ENCODE results near the gene EVA1A. TPM values are rescaled to one million over a fixed set of nuclear protein-coding genes. Genes with fewer than 3 reads are reported as not detected.
"Not testable (repeated sequence)": the region's sequence is repeated elsewhere in the genome, so short reads cannot be mapped to it uniquely, and the experiment has no call there.

EVA1A gene
- total RNA-seq, 1 donor from 2014 or later, result 9.7 TPM

DNA sequence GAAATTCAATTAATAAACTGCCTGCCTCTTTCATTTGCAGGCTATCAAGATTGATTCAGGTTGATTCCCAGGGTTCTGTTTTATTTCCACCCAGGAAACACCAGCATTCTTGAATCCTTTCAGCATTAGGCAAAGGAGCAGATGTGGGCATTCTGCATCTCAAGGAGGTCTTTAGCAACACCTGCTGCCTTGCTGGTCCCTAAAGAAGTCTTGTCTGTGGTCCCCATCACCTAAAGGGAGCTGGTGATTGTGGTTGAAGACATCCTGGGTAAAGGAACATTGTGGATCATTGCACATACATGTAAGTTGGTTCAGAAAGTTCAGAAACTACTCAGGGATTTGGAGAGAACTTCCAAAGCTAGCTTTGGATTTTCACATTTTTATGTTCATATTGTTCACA, 78.3 kb downstream of the EVA1A start:
- DNase-seq, result no peak

DNA sequence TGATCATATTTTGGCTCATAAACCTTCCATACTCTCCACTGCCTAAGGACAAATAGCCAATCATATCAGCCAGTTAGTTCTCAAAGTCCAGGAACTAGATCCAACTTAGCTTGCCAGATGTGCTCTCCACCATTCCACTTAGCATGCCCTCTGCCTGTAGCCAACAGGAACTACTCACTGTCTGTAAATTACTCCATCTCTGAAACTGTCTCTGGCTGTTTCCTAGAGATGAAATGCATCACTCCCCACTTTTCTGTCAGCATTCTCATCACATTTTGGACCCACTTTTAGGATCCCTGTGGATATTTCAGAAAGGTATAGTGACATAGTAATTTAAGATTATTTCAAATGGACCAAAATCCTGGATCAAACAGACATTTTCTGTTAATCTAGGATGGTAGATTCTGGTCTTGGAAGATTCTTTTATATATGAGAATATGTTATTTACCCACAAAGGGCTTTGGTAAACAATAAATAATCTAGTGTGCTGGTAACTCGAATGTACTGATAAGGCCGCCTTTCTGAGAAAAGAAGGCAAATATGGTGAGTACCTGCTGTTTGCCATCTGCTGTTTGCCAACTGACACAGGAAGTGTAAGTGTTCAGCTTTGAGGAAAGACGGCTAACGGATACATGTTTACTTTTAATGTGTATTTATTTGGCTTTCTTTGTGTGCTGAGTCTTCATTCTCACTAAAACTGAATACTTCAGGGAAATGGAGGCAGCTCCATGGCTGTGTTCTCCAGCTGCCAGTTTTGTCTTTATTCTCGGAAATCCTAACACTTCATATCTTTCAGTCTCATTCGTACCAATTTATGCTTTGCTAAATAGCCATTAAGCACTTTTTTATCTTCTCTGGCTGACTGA, 79.5 kb downstream of the EVA1A start:
- no peak for DNase-seq

DNA sequence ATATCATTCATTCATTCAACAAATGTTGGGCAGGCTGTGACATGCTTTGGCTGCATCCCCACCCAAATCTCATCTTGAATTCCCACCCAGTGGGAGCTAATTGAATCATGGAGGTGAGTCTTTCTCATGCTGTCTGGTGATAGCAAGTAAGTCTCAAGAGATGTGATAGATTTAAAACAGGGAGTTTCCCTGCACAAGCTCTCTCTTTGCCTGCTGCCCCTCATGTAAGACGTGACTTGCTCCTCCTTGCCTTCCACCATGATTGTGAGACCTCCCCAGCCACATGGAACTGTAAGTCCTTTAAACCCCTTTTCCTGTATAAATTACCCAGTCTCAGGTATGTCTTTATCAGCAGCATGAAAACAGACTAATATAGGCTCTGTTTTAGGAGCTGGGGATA, 83.0 kb downstream of the EVA1A start:
- not testable (repeated sequence) for DNase-seq

DNA sequence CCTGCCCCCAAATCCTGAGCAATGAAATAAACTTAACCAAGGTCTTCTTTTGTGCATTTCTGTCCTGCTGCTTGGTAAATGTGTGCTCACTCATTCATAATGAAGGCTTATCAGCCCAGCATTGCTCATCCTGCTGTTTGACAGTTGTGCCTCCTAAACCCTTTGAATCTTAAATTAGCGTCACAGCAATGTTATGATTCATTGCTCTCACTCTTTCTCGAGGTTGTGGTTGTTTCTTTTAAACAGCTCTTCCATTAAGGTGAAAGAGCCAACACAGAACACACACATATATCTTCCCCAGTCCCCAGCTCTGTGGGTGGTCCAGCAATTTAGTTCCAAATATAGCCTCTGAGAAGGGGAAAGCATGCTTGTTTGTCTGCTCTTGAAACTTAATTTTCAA, 84.0 kb downstream of the EVA1A start:
- peak; percentile 54 for DNase-seq

DNA sequence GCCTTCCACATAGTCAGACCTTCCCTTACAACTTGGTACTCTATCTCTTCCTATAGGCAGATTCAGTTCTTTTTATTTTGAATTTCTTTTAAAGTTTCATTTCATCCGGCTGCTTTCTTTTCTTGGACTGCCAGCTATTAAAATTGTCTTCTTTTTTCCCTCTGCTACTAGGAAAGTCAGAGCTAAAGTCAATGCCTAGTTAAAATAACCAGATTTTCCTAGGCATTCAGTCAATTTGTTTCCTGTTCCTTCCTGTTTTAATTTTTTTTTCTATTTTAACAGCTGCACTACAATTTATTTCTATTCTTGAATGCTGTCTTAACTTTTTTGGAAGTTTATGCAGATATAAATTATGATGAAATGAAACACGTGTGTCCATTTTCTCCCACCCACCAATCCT, 84.8 kb downstream of the EVA1A start:
- DNase-seq, result no peak

DNA sequence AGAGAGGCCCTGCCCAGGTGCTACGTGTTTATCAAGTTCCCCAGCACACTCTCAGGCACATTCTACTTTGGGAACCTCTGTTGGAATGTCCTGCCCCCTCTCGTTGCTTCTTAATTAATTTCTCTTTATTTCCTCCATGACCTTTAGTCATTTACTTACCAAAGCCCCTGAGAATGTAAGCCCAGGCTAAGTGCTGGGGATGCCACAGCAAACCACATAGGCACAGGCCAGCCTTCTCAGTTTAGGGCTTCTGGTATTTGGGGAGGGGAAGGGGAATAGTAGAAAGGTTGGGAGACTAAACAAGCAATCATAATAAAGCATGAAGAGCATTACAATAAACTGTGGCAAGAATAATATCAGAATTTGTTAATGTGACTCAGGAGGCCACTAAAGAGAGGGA, 85.7 kb downstream of the EVA1A start:
- no peak for DNase-seq

DNA sequence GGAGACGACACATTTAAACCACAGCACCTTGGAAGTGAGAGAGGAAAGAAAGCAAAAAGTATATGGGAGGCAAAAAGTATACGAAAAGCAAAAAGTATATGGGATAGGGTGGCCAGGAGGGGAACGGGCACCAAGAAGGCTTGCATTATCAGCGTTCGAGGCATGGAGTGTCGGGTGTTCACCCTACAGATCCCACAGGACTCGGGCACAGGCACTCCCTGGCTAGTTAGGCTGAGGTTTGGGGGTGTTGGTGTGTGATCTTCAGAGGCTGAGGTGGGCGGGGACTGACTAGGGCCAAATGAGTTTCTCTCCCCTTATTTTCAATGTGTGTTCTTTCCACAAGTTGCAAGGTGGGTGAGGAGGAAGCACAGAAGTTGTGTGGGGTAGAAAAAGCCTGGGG, 86.6 kb downstream of the EVA1A start:
- no peak for DNase-seq

DNA sequence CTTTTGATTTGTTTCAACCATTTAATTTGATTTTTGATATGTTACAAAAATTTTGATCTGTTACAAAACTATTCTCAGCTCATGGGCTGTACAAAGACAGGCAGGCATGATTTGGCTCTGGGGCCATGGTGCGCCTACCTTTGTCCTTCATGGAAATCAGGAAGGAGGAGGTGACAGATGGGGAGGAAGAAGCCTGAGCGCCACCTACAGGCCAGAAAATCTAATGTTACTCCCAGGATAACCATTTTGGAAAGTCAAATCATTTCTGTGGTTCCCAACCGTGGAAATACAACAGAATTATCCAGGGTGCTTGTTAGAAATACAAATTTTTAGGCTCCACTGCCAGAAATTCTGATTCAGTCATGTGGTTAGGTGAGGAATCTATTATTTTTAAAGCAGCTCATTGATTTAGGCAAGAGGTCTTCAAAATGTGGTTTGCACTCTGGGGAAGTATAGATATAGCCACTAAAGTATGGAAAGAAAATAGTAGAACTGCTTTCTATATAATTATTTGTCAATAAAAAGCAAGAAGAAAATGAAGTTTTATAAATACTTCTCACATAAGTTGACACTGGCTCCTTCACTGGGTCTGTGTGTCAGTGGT, 93.9 kb downstream of the EVA1A start:
- DNase-seq, result no peak

DNA sequence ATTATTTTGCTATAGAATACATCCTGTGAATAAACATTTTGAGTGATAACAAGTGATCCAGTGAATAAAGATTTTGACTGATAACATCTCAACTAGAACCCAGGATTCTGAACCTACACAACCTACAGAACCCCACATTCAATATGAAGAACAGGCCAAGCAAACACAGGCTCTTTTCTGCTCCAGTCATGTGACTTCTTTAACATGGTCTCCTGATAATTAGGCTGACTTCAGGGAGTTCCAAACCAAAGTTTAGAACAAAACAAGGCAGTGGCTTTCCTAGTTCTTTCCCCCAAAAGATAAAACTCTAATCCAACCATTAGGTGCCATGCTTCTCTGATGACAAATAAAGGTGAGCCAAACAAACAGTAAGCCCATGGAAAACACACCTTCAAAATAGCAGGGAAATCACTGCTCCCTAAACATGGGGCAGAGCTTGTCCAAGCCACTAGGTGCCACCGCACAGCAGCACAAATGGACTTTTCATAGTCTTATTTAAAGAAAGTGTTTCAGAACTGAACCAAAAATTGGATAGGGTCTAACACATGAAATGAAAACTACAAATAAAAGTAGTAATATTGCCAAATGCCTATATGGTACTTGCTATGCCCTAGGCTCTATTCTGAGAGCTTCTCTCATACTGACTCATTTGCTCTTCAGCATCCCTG, 95.3 kb downstream of the EVA1A start:
- DNase-seq, result peak; percentile 32

DNA sequence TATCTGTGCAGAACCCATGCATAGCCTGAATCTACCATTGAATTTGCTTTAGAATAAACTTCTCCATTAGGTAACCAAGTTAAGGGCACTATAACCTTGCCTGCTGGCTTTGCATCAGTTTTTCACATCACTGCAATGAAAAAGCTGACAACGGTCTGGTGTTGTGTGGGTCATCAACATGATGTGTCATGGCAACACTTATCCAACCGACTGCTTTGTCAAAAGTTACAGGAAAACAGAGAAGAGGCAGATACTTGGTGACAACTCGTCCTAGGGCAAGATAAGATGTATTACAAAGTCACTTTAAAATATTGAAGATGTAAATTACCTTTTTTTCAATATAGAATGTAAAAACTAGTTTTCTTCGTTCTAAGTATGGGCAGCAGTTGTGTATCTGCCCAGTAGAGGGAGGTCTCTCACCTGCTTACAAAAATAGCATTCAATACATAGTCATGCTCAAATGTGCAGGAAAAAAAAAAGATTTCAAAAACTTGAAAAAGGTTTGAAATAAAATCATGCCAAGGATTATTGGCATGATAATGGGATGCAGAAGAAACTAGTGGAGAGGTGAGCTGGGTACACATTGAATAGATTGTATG, 96.3 kb downstream of the EVA1A start:
- DNase-seq, result peak; percentile 55

DNA sequence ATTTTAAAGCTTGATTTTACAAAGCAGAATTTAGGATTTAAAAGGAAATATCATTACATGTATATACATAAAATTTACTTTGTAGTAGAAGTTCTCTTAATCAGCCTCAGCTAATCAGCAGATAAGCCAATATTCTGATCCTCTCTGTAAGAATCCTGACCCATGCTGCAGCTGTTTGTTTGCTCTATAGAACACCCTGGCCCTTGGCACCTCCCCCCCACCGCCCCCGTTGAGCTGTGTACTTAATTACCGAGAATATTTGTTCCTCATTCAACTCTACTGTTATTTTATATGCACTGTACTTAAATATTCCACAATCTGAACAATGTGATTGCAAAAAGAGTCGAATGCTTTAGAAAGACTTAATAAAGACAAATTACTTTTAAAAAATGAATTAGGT, 98.0 kb downstream of the EVA1A start:
- no peak for DNase-seq

DNA sequence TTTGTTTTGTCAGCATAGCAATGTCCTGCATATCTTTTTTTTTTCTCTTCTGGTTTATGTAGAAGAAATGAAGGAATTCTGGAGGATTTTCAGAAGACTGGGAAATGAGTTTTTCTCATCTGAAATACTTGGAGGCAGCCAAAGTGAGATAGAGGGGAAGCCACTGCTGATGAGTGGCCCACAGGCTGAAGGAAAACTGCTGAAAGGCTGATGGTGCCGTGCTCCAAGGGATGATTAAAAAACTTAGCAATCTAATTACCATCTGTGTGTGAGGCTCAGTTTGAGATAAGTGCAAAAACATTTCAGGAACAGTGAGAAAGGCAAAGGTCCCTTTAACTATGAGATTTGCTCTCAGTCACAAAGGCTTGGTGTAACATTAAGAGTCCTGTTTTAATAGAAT, 98.5 kb downstream of the EVA1A start:
- no peak for DNase-seq

DNA sequence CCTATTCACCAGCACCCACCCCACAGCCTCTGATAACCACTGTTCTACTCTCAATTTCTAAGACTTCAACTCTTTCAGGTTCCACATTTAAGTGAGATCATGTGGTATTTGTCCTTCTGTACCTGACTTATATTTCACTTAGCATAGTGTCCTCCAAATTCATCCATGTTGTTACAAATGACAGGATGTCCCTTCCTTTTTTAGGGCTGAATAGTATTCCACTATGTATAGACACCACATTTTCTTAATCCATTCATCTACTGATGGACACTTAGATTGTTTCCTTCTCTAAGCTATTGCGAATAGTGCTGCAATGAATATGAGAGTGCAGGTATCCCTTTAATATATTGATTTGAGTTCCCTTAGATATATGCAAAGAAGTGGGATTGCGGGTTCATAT, 100.1 kb downstream of the EVA1A start:
- no peak for DNase-seq

DNA sequence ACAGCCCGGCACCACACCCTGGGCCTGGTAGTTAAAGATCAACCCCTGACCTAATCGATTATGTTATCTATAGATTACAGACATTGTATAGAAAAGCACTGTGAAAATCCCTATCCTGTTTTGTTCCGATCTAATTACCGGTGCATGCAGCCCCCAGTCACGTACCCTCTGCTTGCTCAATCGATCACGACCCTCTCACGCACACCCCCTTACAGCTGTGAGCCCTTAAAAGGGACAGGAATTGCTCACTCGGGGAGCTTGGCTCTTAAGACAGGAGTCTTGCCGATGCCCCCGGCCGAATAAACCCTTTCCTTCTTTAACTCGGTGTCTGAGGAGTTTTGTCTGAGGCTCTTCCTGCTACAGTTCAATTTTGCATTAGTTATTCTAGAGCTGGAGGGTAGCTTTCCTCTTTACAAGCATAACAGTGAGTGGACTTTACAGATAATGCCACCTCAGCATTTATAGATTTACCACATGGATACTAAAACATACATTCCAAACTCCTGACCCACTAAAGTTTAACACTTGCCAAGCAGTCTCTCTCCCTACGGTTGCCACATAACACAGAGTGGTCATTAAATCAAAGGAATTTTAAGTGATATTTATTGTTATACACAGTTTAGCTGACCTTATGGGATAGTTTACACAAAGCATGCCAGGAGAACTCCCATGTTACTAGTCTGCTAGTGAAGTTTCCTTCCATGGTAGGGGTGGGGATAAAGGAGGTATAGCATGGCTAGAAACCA, 101.0 kb downstream of the EVA1A start:
- DNase-seq, result no peak

DNA sequence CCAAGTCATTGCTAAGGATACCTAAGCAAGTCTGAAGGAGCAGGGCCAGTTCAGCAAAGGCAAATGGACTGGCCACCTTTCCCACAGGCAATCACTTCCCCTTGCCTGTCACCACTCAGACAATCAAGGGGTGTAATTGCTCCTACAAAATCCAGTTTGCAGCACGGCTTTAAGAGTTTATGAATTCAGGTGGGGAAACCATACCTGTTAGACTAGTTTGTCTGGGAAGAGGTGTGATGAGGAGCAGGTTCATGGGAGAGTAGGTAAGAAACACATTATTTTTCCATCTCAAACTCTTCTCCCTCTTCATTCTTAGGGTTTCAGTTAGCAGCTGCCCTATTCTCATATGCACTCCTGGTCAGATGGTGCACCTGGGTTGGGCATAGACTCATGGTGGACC, 102.5 kb downstream of the EVA1A start:
- no peak for DNase-seq

DNA sequence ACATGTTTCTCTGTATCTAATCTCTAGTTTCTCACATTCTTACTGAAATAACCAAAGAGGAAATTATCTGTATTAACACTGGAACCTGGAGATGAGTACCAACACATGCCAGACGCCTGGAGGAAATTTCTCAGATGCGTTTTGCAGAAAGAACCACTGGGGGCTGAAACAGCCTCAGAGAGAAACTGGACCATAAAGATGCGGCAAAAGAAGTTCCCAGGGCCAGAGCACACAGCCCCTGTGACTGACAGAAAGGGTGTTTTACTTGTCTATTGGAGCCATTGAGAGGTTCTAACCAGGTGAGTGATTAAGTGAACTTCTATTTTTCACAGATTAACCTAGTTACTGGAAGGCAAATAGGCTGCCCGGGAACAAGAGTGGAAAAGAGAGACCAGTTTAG, 103.9 kb downstream of the EVA1A start:
- no peak for DNase-seq

DNA sequence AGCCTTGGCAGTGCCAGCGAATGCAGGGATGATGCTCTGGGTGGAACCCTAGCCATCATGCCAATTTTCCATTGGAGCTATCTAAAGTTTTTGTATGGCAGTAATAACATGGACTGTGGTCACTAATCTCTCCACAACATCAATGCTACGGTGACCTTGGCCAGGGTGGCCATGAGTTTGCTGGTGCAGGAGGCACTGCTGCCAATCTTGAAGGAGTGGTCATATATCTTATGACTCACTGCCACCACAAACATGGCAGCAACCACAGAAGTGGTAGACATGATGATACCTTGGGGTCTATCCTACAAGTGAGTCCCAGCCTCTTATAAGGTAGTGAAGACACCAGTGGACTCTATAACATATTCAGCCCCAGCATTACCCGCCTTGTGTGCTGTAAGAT, 104.6 kb downstream of the EVA1A start:
- DNase-seq, result no peak

DNA sequence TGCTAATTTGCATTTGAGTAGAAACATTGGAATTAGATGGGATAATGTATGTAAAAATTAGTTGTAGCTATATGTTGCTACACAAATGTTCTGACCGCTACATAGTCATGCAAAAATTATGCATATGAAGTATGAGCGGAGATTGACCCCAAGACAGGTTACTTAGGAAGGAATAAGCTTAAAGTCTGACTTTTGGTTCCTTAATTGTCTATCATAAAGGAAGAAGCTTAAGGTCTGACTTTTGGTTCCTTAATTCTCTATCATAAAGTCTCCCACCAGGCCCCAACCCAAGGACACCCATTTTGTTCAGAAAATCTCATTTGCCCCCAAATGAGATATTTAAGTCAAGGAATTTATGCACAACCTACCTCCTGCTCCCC, 106.5 kb downstream of the EVA1A start:
- DNase-seq, result no peak

DNA sequence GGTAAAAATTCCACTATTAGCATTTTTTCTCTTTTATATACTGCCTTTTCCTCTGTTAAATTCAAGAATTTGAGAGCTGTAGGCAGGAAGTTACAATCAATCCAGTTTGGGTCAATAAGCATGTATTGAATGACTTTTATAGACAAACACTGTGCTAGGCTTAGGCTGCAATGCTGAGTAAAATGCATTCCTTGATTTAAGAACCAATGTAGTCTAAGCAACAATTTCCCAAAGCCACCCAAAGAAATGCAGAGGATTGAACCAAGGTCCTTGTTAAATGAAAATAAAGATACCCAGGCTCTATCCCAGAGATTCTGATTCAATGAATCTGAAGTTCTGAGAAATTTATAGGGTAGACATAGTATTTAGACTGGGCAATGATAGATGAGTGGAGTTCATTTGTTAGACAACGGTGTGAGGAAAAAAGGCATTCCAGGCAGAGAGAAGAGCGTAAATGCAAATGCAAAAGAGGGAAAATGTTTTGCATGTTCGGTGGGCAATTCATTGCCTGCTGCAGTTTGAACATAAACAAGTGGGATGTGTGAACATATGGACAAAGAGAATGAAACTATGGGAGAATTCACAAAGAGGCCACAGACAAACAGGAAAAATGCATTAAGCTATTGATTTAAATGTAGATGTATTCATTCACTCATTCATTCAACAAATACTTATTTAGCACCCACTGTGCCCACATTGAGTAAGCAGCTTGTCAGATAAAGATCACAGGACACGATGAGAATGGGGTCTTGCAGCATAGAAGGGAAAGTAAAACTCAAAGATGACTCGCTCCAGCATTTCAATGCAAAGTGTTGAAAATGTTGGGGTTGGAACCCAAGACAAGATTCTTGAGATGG, 107.1 kb downstream of the EVA1A start:
- DNase-seq, result no peak

DNA sequence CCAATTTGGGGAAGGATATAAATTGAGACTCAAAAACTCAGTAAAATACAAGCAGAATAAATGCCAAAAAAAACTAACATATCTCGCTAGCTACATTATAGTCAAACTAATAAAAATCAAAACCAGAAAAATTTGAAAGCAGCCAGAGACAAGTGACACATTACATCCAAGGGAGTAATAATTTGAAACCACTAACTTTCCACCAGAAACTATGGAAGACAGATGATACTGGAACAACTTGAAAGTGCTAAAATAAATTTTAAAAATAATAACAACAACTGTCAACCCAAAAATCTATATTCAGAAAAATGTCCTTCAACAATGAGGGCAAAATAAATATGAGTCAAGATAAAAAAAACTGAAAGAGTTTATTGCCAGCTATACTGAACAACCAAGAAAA, 110.7 kb downstream of the EVA1A start:
- DNase-seq, result no peak

DNA sequence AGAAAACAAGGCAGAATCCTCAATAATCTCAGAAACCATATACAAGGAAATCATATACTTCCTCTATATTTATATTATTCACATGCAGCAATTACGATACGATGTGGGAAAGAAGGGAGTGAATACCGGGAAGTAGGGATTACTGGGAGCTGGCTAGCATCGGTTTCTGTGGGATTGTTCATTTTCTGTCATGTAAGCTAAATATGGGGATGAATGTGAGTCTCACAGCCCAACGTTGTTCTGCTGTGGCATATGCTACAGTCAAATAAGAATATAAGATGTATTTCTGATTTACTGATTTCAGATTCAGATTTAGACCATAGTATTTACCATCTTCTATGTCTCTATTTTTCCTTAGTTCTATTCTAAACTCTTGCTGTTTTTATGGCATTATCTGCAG, 113.6 kb downstream of the EVA1A start:
- no peak for DNase-seq

Data from tongue (tissue), 2 donors.